WTC11 (cell line): ENCODE results near the gene RBM44.

Experiments
- CREB1 ChIP-seq: sonication (generic); formaldehyde crosslinking; IDR thresholded peaks from 2 replicates; pipeline ENCODE4 v1.8.0; 2023; ENCODE audit warnings: mild to moderate bottlenecking, missing genetic modification reagents
- CREM ChIP-seq: sonication (generic); formaldehyde crosslinking; IDR thresholded peaks from 2 replicates; pipeline ENCODE4 v1.8.1; 2022; ENCODE audit warnings: mild to moderate bottlenecking, missing genetic modification reagents, moderate library complexity
- ESRRA ChIP-seq: sonication (generic); formaldehyde crosslinking; IDR thresholded peaks from 2 replicates; pipeline ENCODE4 v1.8.1; 2022; ENCODE audit warnings: mild to moderate bottlenecking, missing genetic modification reagents, borderline replicate concordance
- NR1H2 ChIP-seq: sonication (generic); formaldehyde crosslinking; IDR thresholded peaks from 2 replicates; pipeline ENCODE4 v1.9.0; 2021; ENCODE audit warnings: mild to moderate bottlenecking, moderate library complexity, missing genetic modification reagents
- RORB ChIP-seq: fragments of 250-450 bp; sonication (Bioruptor Pico); IDR thresholded peaks from 2 replicates; pipeline ENCODE4 v1.9.0; 2021; ENCODE audit warnings: mild to moderate bottlenecking
- TEAD4 ChIP-seq: sonication (generic); formaldehyde crosslinking; IDR thresholded peaks from 2 replicates; pipeline ENCODE4 v1.8.0; 2022; ENCODE audit warnings: mild to moderate bottlenecking, missing genetic modification reagents
- TP53 ChIP-seq: sonication (generic); formaldehyde crosslinking; IDR thresholded peaks from 2 replicates; pipeline ENCODE4 v1.8.1; 2023; ENCODE audit warnings: mild to moderate bottlenecking, missing genetic modification reagents
- TF ChIP-seq, protein P1 (sequence below): sonication (generic); formaldehyde crosslinking; IDR thresholded peaks from 2 replicates; pipeline ENCODE4 v1.8.0; 2022; ENCODE audit warnings: mild to moderate bottlenecking, missing genetic modification reagents
- TF ChIP-seq, protein P2 (sequence below): fragments of 200-600 bp; IDR thresholded peaks from 2 replicates; pipeline ENCODE4 v1.8.0; 2022; ENCODE audit warnings: antibody characterized with exemption
- TF ChIP-seq, protein P3 (sequence below): sonication (generic); formaldehyde crosslinking; IDR thresholded peaks from 2 replicates; pipeline ENCODE4 v1.8.0; 2022; ENCODE audit warnings: mild to moderate bottlenecking, missing genetic modification reagents
- TF ChIP-seq, protein P4 (sequence below): fragments of 250-450 bp; sonication (Bioruptor Pico); IDR thresholded peaks from 2 replicates; pipeline ENCODE4 v1.8.0; 2021; ENCODE audit warnings: mild to moderate bottlenecking

DNA sequence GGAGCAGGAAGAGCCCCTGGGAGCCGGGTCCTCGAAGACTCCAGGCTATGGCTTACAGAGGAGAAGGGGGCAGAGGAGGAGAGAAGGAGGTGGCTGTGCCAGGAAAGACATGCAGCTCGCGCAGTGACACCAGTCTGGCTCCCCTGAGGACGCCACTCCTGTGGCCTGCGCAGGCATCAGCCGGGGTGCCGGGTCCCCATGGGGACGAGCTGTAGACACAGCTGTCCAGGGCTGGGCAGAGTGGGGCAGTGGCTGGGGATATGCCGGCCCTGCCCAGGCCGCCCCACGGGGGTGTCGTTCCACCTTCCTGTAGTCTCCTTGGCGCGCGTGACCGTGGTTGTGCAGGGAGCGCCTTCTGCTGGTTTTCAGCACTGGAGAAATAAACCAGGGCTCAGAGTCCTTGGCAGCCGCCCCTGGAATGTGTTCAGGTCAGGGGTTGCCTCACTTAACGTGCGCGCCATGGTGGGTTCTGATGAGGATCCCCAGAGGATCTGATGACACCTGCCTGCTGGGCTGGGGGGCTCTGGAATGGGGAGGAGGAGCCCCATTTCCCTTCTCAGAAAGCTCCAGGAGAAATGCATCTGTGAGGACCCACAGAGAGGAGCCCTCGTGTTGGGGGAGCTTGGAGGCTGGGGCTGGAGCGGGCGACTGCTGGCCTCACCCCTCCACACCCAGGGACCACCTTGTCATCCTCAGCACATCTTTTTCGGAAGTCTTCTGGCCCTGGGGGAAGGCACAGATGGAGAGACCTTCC lies 87.5 kb downstream of the RBM44 start:
- TF ChIP-seq NR1H2 (CRISPR knock-in tag) (no peak), ESRRA (no peak), TEAD4 (CRISPR knock-in tag) (no peak), TP53 (no peak), CREB1 (no peak), CREM (CRISPR knock-in tag) (no peak), RORB (no peak)
- TF ChIP-seq, protein P1, sequence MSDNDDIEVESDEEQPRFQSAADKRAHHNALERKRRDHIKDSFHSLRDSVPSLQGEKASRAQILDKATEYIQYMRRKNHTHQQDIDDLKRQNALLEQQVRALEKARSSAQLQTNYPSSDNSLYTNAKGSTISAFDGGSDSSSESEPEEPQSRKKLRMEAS (CRISPR knock-in tag), result no peak
- TF ChIP-seq, protein P2, sequence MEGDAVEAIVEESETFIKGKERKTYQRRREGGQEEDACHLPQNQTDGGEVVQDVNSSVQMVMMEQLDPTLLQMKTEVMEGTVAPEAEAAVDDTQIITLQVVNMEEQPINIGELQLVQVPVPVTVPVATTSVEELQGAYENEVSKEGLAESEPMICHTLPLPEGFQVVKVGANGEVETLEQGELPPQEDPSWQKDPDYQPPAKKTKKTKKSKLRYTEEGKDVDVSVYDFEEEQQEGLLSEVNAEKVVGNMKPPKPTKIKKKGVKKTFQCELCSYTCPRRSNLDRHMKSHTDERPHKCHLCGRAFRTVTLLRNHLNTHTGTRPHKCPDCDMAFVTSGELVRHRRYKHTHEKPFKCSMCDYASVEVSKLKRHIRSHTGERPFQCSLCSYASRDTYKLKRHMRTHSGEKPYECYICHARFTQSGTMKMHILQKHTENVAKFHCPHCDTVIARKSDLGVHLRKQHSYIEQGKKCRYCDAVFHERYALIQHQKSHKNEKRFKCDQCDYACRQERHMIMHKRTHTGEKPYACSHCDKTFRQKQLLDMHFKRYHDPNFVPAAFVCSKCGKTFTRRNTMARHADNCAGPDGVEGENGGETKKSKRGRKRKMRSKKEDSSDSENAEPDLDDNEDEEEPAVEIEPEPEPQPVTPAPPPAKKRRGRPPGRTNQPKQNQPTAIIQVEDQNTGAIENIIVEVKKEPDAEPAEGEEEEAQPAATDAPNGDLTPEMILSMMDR, result no peak
- TF ChIP-seq, protein P3, sequence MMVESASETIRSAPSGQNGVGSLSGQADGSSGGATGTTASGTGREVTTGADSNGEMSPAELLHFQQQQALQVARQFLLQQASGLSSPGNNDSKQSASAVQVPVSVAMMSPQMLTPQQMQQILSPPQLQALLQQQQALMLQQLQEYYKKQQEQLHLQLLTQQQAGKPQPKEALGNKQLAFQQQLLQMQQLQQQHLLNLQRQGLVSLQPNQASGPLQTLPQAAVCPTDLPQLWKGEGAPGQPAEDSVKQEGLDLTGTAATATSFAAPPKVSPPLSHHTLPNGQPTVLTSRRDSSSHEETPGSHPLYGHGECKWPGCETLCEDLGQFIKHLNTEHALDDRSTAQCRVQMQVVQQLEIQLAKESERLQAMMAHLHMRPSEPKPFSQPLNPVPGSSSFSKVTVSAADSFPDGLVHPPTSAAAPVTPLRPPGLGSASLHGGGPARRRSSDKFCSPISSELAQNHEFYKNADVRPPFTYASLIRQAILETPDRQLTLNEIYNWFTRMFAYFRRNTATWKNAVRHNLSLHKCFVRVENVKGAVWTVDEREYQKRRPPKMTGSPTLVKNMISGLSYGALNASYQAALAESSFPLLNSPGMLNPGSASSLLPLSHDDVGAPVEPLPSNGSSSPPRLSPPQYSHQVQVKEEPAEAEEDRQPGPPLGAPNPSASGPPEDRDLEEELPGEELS (CRISPR knock-in tag), result no peak
- TF ChIP-seq, protein P4, sequence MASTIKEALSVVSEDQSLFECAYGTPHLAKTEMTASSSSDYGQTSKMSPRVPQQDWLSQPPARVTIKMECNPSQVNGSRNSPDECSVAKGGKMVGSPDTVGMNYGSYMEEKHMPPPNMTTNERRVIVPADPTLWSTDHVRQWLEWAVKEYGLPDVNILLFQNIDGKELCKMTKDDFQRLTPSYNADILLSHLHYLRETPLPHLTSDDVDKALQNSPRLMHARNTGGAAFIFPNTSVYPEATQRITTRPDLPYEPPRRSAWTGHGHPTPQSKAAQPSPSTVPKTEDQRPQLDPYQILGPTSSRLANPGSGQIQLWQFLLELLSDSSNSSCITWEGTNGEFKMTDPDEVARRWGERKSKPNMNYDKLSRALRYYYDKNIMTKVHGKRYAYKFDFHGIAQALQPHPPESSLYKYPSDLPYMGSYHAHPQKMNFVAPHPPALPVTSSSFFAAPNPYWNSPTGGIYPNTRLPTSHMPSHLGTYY (CRISPR knock-in tag), result no peak
